HCT116 (cell line): ENCODE measurements around the gene ELN. TPM values are rescaled to one million over a fixed set of nuclear protein-coding genes. Genes with fewer than 3 reads are reported as not detected.

Experiments used
- ATAC-seq: fragments of 200-7000 bp; cut with Tn5 transposase; 2 replicates; pipeline ENCODE4 v1.9.1; 2020; ENCODE audit warnings: mild to moderate bottlenecking, moderate library complexity
- BruUV-seq: library from RNA; stranded (reverse); fragments of 400-500 nt; replicated peaks from 2 replicates; lab custom pipeline; 2021; lab: Mats Ljungman, UMichigan
- CTCF ChIA-PET: fragments of 300-600 bp; sonication (Branson Sonifier 250); formaldehyde crosslinking; loops from one replicate; lab custom pipeline; 2021; ENCODE audit warnings: antibody characterized with exemption; lab: Charles Lee
- POLR2A ChIA-PET: fragments of 300-600, 350-600 bp; sonication (Branson Sonifier 250); formaldehyde crosslinking; loops from one replicate; lab custom pipeline; 2021; ENCODE audit warnings: antibody characterized with exemption; lab: Charles Lee
- RAD21 ChIA-PET, 2 experiments: fragments of 300-600 bp; sonication (Branson Sonifier 250); formaldehyde crosslinking; loops; one replicate each; lab custom pipeline; 2023; ENCODE audit warnings: low total read pairs in 2 of 2; ENCODE audit not compliant: uncharacterized antibody in 2 of 2, unreplicated experiment in 2 of 2, low non-redundant PET in 1 of 2; lab: Charles Lee
- DNase-seq: peaks from one replicate; pipeline ENCODE4 v3.0.0-alpha.2; 2010; ENCODE audit warnings: low read depth, low spot score
- H2AFZ ChIP-seq: fragments of 200-600 bp; shearing (Covaris generic), sonication (generic); 2 replicates; pipeline ENCODE4 v1.6.1; 2017; ENCODE audit warnings: low read depth, mixed run types, mixed read lengths, antibody characterized with exemption, low read length; ENCODE audit not compliant: poor library complexity, severe bottlenecking
- H3K27ac ChIP-seq: 2 replicates; pipeline ENCODE4 v1.5.1; 2012; ENCODE audit warnings: low read depth, low read length
- H3K27me3 ChIP-seq: fragments of 200-600 bp; sonication (generic); 2 replicates; pipeline ENCODE4 v1.6.1; 2016; ENCODE audit warnings: mixed run types, low read length, mixed read lengths; ENCODE audit not compliant: insufficient read depth
- H3K36me3 ChIP-seq, 2 experiments: fragments of 200-500 bp in 1 of 2; fragments of 200-600 bp in 1 of 2; sonication (Bioruptor generic) in 1 of 2; sonication (generic) in 1 of 2; 2 replicates each; pipeline versions ENCODE4 v1.5.1 to v1.6.1; 2014 to 2016; ENCODE audit warnings: low read length in 2 of 2, inconsistent platforms in 1 of 2, mixed read lengths in 1 of 2, mixed run types in 1 of 2; ENCODE audit not compliant: insufficient read depth in 2 of 2, control insufficient read depth in 1 of 2
- H3K4me1 ChIP-seq, 2 experiments: fragments of 200-600 bp in 1 of 2; sonication (generic) in 1 of 2; 2 replicates each; pipeline versions ENCODE4 v1.5.1 to v1.6.1; 2012 to 2017; ENCODE audit warnings: low read length in 2 of 2, inconsistent platforms in 1 of 2, mild to moderate bottlenecking in 1 of 2, mixed read lengths in 1 of 2, mixed run types in 1 of 2, moderate library complexity in 1 of 2; ENCODE audit not compliant: insufficient read depth in 2 of 2, control insufficient read depth in 1 of 2
- H3K4me2 ChIP-seq: fragments of 200-600 bp; sonication (generic); 2 replicates; pipeline ENCODE4 v1.6.1; 2017; ENCODE audit warnings: mixed run types, low read length, mixed read lengths
- H3K4me3 ChIP-seq, 2 experiments: fragments of 200-600 bp in 1 of 2; sonication (generic) in 1 of 2; replicated peaks in 1 of 2; 2 replicates each; pipeline ENCODE4 v1.5.1; 2011 to 2016; ENCODE audit warnings: low read length in 2 of 2, control low read depth in 1 of 2, low read depth in 1 of 2, mild to moderate bottlenecking in 1 of 2, mixed read lengths in 1 of 2, mixed run types in 1 of 2
- H3K79me2 ChIP-seq: fragments of 200-600 bp; sonication (generic); 2 replicates; pipeline ENCODE4 v1.6.1; 2017; ENCODE audit warnings: mild to moderate bottlenecking, mixed run types, low read length, moderate library complexity, mixed read lengths; ENCODE audit not compliant: insufficient read depth
- H3K9ac ChIP-seq: fragments of 200-600 bp; sonication (generic); 2 replicates; pipeline ENCODE4 v1.6.1; 2016; ENCODE audit warnings: low read length, mixed read lengths
- H3K9me2 ChIP-seq: fragments of 200-600 bp; sonication (generic), shearing (Covaris generic); 2 replicates; pipeline ENCODE4 v1.6.1; 2017; ENCODE audit warnings: mixed run types, mild to moderate bottlenecking, moderate library complexity; ENCODE audit not compliant: insufficient read depth
- H3K9me3 ChIP-seq, 2 experiments: fragments of 200-500 bp in 1 of 2; fragments of 200-600 bp in 1 of 2; sonication (Bioruptor generic) in 1 of 2; sonication (generic) in 1 of 2; 2 replicates each; pipeline ENCODE4 v1.6.1; 2014 to 2017; ENCODE audit warnings: low read length in 2 of 2, mixed read lengths in 2 of 2, inconsistent platforms in 1 of 2, low read depth in 1 of 2, mild to moderate bottlenecking in 1 of 2, mixed run types in 1 of 2, moderate library complexity in 1 of 2; ENCODE audit not compliant: control insufficient read depth in 1 of 2, insufficient read depth in 1 of 2
- H4K20me1 ChIP-seq: fragments of 200-600 bp; sonication (generic), shearing (Covaris generic); 2 replicates; pipeline ENCODE4 v1.6.1; 2017; ENCODE audit warnings: mixed run types, mild to moderate bottlenecking, moderate library complexity; ENCODE audit not compliant: insufficient read depth
- CEBPB ChIP-seq: IDR thresholded peaks from 2 replicates; pipeline ENCODE4 v1.6.1; 2012; ENCODE audit warnings: low read depth
- CTCF ChIP-seq, 3 experiments: fragments of 200-600 bp in 1 of 3; sonication (generic) in 1 of 3; IDR thresholded peaks in 2 of 3; conservative IDR thresholded peaks in 1 of 3; 2 replicates each; pipeline ENCODE4 v1.5.1; 2012 to 2017; ENCODE audit warnings: low read depth in 2 of 3, low read length in 2 of 3, antibody characterized with exemption in 1 of 3, borderline replicate concordance in 1 of 3, control low read depth in 1 of 3, mild to moderate bottlenecking in 1 of 3, mixed read lengths in 1 of 3, mixed run types in 1 of 3, moderate library complexity in 1 of 3; ENCODE audit not compliant: insufficient read depth in 1 of 3
- ELF1 ChIP-seq: IDR thresholded peaks from 2 replicates; pipeline ENCODE4 v1.6.1; 2012; ENCODE audit warnings: low read depth, borderline replicate concordance
- EZH2 ChIP-seq: fragments of 200-600 bp; sonication (generic); IDR thresholded peaks from 2 replicates; pipeline ENCODE4 v1.6.1; 2017; ENCODE audit warnings: antibody characterized with exemption, mixed run types
- JUND ChIP-seq: IDR thresholded peaks from 2 replicates; pipeline ENCODE4 v1.6.1; 2012
- POLR2AphosphoS5 ChIP-seq: IDR thresholded peaks from 2 replicates; pipeline ENCODE4 v1.6.1; 2011; ENCODE audit warnings: mild to moderate bottlenecking, low read depth, low read length, moderate library complexity
- SP1 ChIP-seq: IDR thresholded peaks from 2 replicates; pipeline ENCODE4 v1.6.1; 2012; ENCODE audit warnings: low read depth
- SRF ChIP-seq: IDR thresholded peaks from 2 replicates; pipeline ENCODE4 v1.6.1; 2012; ENCODE audit warnings: low read depth
- ZBTB33 ChIP-seq: IDR thresholded peaks from 2 replicates; pipeline ENCODE4 v1.6.1; 2011; ENCODE audit warnings: mild to moderate bottlenecking, low read length, moderate library complexity; ENCODE audit not compliant: insufficient replicate concordance; ENCODE audit errors: extremely low read depth
- ZNF274 ChIP-seq: fragments of 200-500 bp; sonication (Bioruptor generic); IDR thresholded peaks from 2 replicates; pipeline ENCODE4 v1.6.1; 2014; ENCODE audit warnings: mild to moderate bottlenecking, low read depth, low read length, inconsistent platforms
- intact Hi-C: fragments of 100-400 bp; cut with micrococcal nuclease; formaldehyde crosslinking; loops from 2 replicates; pipeline ENCODE4 v1.10.0; 2022
- total RNA-seq: library from RNA; stranded (reverse); gene quantifications from one replicate; pipeline ENCODE4 v1.2.1, GENCODE V29; 2021; ENCODE audit not compliant: unreplicated experiment

ELN gene
- total RNA-seq, 1 experiment from 2014 or later, result 0.17 TPM

- CTCF ChIA-PET, result interaction anchor here (1.9 kb wide), 1 partner anchor 8 kb away, joined by 7 read pairs; no protein-coding TSS in a partner anchor
Measured at GRCh38 chr7:74018246-74018895, 9.6 kb upstream of the ELN start.

More at GRCh38 chr7:74018246-74018895, 9.6 kb upstream of the ELN start:
- no peaks in the 10 kb centered on the region for H3K27me3 ChIP-seq
- H3K9ac ChIP-seq, result no peak overlapping the region
- H3K79me2 ChIP-seq, result no peaks in the 10 kb centered on the region
- H3K4me2 ChIP-seq, result no peak overlapping the region
- ChIA-PET RAD21 (no interaction called here), POLR2A (no interaction called here)
- DNase-seq, result no peak
- TF ChIP-seq CEBPB, result no peak
- TF ChIP-seq EZH2, result no peak
- TF ChIP-seq POLR2AphosphoS5, result no peak
- no peak for TF ChIP-seq ZBTB33
- no peak for TF ChIP-seq JUND
- TF ChIP-seq SRF, result no peak
- no peak for TF ChIP-seq CTCF (IDR thresholded peaks at IDR 0.05 in 2 of 3, conservative IDR thresholded peaks at IDR 0.05 in 1 of 3; ENCODE audit: borderline replicate concordance in 1 of 3, insufficient read depth in 1 of 3, low read depth in 2 of 3, low read length in 2 of 3)
- TF ChIP-seq SP1, result no peak
- TF ChIP-seq ELF1, result no peak
- TF ChIP-seq ZNF274, result no peak
- ATAC-seq, result no peak
- H3K9me3 ChIP-seq, result no peaks in the 10 kb centered on the region
- H3K36me3 ChIP-seq, result no peaks in the 10 kb centered on the region
- H3K9me2 ChIP-seq, result no peaks in the 10 kb centered on the region
- no peaks in the 10 kb centered on the region for H4K20me1 ChIP-seq
- BruUV-seq, result no TSS peak
- intact Hi-C loops, result no loop called here
- H3K4me3 ChIP-seq, result no peak overlapping the region
- H3K4me1 ChIP-seq, result peaks cover 6 to 18% of the 10 kb centered on the region in 2 experiments; a peak in 3 of 4 replicates
- H3K27ac ChIP-seq, result no peak overlapping the region
- H2AFZ ChIP-seq, result no peak overlapping the region
